GM23338 (cell line): ENCODE data around the gene BIN1. TPM values are rescaled to one million over a fixed set of nuclear protein-coding genes. Genes with fewer than 3 reads are reported as not detected.

ENCODE experiments used
- ATAC-seq: fragments of 200-7000 bp; cut with Tn5 transposase; 3 replicates; pipeline ENCODE4 v1.9.1; 2020
- DNase-seq: peaks from one replicate; pipeline ENCODE4 v3.0.0-alpha.2; 2015; ENCODE audit warnings: low spot score
- H2AFZ ChIP-seq: fragments of 200-600 bp; sonication (generic); 2 replicates; pipeline ENCODE4 v1.8.0; 2016; ENCODE audit warnings: antibody characterized with exemption, mild to moderate bottlenecking, moderate library complexity
- H3F3A ChIP-seq: fragments of 200-600 bp; sonication (generic); replicated peaks from 2 replicates; pipeline ENCODE4 v1.8.0; 2017; ENCODE audit warnings: antibody characterized with exemption, mixed run types, low read depth
- H3K27ac ChIP-seq: fragments of 200-600 bp; sonication (generic); 2 replicates; pipeline ENCODE4 v1.6.1; 2016; ENCODE audit warnings: low read depth
- H3K27me3 ChIP-seq: fragments of 200-600 bp; sonication (generic); 2 replicates; pipeline ENCODE4 v1.8.0; 2016; ENCODE audit warnings: mild to moderate bottlenecking, mixed run types, moderate library complexity; ENCODE audit not compliant: insufficient read depth
- H3K36me3 ChIP-seq: fragments of 200-600 bp; sonication (generic); 2 replicates; pipeline ENCODE4 v1.8.0; 2016; ENCODE audit warnings: mild to moderate bottlenecking; ENCODE audit not compliant: insufficient read depth
- H3K4me1 ChIP-seq: fragments of 200-600 bp; sonication (generic); 2 replicates; pipeline ENCODE4 v1.8.0; 2016; ENCODE audit warnings: mild to moderate bottlenecking, moderate library complexity; ENCODE audit not compliant: insufficient read depth
- H3K4me2 ChIP-seq: fragments of 200-600 bp; sonication (generic); 2 replicates; pipeline ENCODE4 v1.7.1; 2017; ENCODE audit warnings: mixed run types
- H3K4me3 ChIP-seq: fragments of 200-600 bp; sonication (generic); 2 replicates; pipeline ENCODE4 v1.6.1; 2016; ENCODE audit warnings: mixed run types
- H3K79me2 ChIP-seq: fragments of 200-600 bp; sonication (generic); replicated peaks from 2 replicates; pipeline ENCODE4 v1.8.0; 2017; ENCODE audit warnings: mild to moderate bottlenecking; ENCODE audit not compliant: insufficient read depth
- H3K9me2 ChIP-seq: fragments of 200-600 bp; sonication (generic); 2 replicates; pipeline ENCODE4 v1.8.0; 2017; ENCODE audit not compliant: insufficient read depth
- H4K20me1 ChIP-seq: fragments of 200-600 bp; sonication (generic); replicated peaks from 2 replicates; pipeline ENCODE4 v1.8.0; 2017; ENCODE audit warnings: mild to moderate bottlenecking; ENCODE audit not compliant: insufficient read depth
- H3K27ac Mint-ChIP-seq: 2 replicates; pipeline ENCODE4 v1.8.0; 2020; ENCODE audit warnings: inconsistent platforms, mild to moderate bottlenecking, moderate library complexity, mixed read lengths
- H3K27me3 Mint-ChIP-seq: 3 replicates; pipeline ENCODE4 v1.8.0; 2022; ENCODE audit warnings: low read depth, mild to moderate bottlenecking, moderate library complexity, mixed read lengths, inconsistent platforms; ENCODE audit not compliant: insufficient read depth, poor library complexity
- H3K36me3 Mint-ChIP-seq: 3 replicates; pipeline ENCODE4 v1.8.0; 2021; ENCODE audit warnings: low read depth, mild to moderate bottlenecking, inconsistent platforms, moderate library complexity, mixed read lengths
- H3K4me1 Mint-ChIP-seq: 3 replicates; pipeline ENCODE4 v1.8.0; 2020; ENCODE audit warnings: mild to moderate bottlenecking, inconsistent platforms, mixed read lengths
- H3K4me3 Mint-ChIP-seq: 3 replicates; pipeline ENCODE4 v1.8.0; 2021; ENCODE audit warnings: moderate library complexity, mild to moderate bottlenecking, inconsistent platforms, mixed read lengths
- H3K9me3 Mint-ChIP-seq: 3 replicates; pipeline ENCODE4 v1.8.0; 2020; ENCODE audit warnings: moderate library complexity, mild to moderate bottlenecking, inconsistent platforms, mixed read lengths
- CREB1 ChIP-seq: fragments of 250-450 bp; sonication (Bioruptor Pico); IDR thresholded peaks from 2 replicates; pipeline ENCODE4 v1.5.0; 2020; ENCODE audit warnings: low read depth, mild to moderate bottlenecking, moderate library complexity
- CTCF ChIP-seq, 2 experiments: fragments of 200-600 bp in 1 of 2; sonication (generic) in 1 of 2; conservative IDR thresholded peaks; 2 replicates each; pipeline versions ENCODE4 v1.5.1 to v1.6.1; 2016 to 2017; ENCODE audit warnings: antibody characterized with exemption in 2 of 2, low read depth in 2 of 2, mild to moderate bottlenecking in 2 of 2, moderate library complexity in 1 of 2
- ETS1 ChIP-seq: IDR thresholded peaks from 2 replicates; pipeline ENCODE4 v1.6.1; 2016; ENCODE audit warnings: antibody characterized with exemption
- EZH2 ChIP-seq: fragments of 200-600 bp; sonication (generic); IDR thresholded peaks from one replicate; pipeline ENCODE4 v1.8.0; 2017; ENCODE audit warnings: antibody characterized with exemption, mild to moderate bottlenecking, low read depth; ENCODE audit not compliant: unreplicated experiment
- EZH2phosphoT487 ChIP-seq: fragments of 200-600 bp; sonication (generic); IDR thresholded peaks from one replicate; pipeline ENCODE4 v1.8.1; 2018; ENCODE audit warnings: antibody characterized with exemption; ENCODE audit not compliant: unreplicated experiment
- JUNB ChIP-seq: IDR thresholded peaks from one replicate; pipeline ENCODE4 v1.6.1; 2016; ENCODE audit warnings: antibody characterized with exemption; ENCODE audit not compliant: unreplicated experiment
- POLR2AphosphoS5 ChIP-seq: IDR thresholded peaks from 2 replicates; pipeline ENCODE4 v1.6.1; 2016; ENCODE audit warnings: antibody characterized with exemption, low read depth
- STAT1 ChIP-seq: IDR thresholded peaks from one replicate; pipeline ENCODE4 v1.6.1; 2016; ENCODE audit warnings: antibody characterized with exemption; ENCODE audit not compliant: unreplicated experiment
- ZNF114 ChIP-seq: fragments of 250-450 bp; sonication (Bioruptor Pico); IDR thresholded peaks from 2 replicates; pipeline ENCODE4 v1.5.0; 2020; ENCODE audit warnings: mild to moderate bottlenecking, moderate library complexity
- ZNF331 ChIP-seq: fragments of 250-450 bp; sonication (Bioruptor Pico); IDR thresholded peaks from 2 replicates; pipeline ENCODE4 v1.5.0; 2020; ENCODE audit warnings: low read depth, mild to moderate bottlenecking, moderate library complexity
- ZNF462 ChIP-seq: fragments of 250-450 bp; sonication (Bioruptor Pico); IDR thresholded peaks from 2 replicates; pipeline ENCODE4 v1.5.0; 2020; ENCODE audit warnings: mild to moderate bottlenecking, moderate library complexity
- polyA plus RNA-seq: library from polyadenylated mRNA; unstranded; fragments of >200 nt; fragmentation: Nextera tagmentation; extraction: Ambion mirVana; gene quantifications from 2 replicates; pipeline ENCODE4 v1.2.1, GENCODE V29; 2016
- total RNA-seq: library from RNA; depleted of rRNA; stranded (reverse); fragments of >200 nt; shearing (Covaris generic); gene quantifications from 2 replicates; pipeline ENCODE4 v1.2.3, GENCODE V29; 2014

BIN1 gene
- total and polyA plus RNA-seq, 2 experiments from 2014 or later: 30.1 to 56.4 TPM

GRCh38 chr2:127054996-127055785, 51.8 kb downstream of the BIN1 start (continued):
- TF ChIP-seq CTCF (conservative IDR thresholded peaks at IDR 0.05; ENCODE audit: low read depth in 2 of 2) (no peak), STAT1 (no peak), ETS1 (no peak), EZH2 (no peak), CREB1 (CRISPR knock-in tag) (no peak), ZNF331 (CRISPR knock-in tag) (no peak)

- H3K27me3 Mint-ChIP-seq: peaks cover 6% of the 10 kb centered on the region
- Histone ChIP-seq H3K4me3 (no peak overlapping the region), H3F3A (no peaks in the 10 kb centered on the region), H3K79me2 (no peaks in the 10 kb centered on the region), H3K9me2 (no peaks in the 10 kb centered on the region), H3K36me3 (no peaks in the 10 kb centered on the region), H3K4me1 (0 out of 2 replicates have a peak, but pooled peaks cover 3% of the 10 kb centered on the region), H2AFZ (no peak overlapping the region), H3K27me3 (no peaks in the 10 kb centered on the region), H3K27ac (no peak overlapping the region), H3K4me2 (no peak overlapping the region), H4K20me1 (no peaks in the 10 kb centered on the region)
- no peaks in the 10 kb centered on the region; the same call in 1 of the 3 replicates for H3K9me3 Mint-ChIP-seq
- no peak overlapping the region for H3K4me3 Mint-ChIP-seq
- ATAC-seq (no peak), DNase-seq (no peak)
- H3K36me3 Mint-ChIP-seq: peaks cover 6% of the 10 kb centered on the region; the same call in 2 of the 3 replicates
- H3K4me1 Mint-ChIP-seq: peaks cover 10% of the 10 kb centered on the region; the same call in 1 of the 3 replicates
- peak overlapping the region; percentile 85; the same call in 1 of the 2 replicates for H3K27ac Mint-ChIP-seq
- TF ChIP-seq JUNB (no peak), STAT1 (no peak), EZH2phosphoT487 (no peak), POLR2AphosphoS5 (no peak), ZNF114 (CRISPR knock-in tag) (no peak), ZNF462 (CRISPR knock-in tag) (no peak), ETS1 (no peak), CTCF (conservative IDR thresholded peaks at IDR 0.05; ENCODE audit: low read depth in 2 of 2) (no peak)
Measured at GRCh38 chr2:127054604-127054930, 52.4 kb downstream of the BIN1 start.
